GM19468 (cell line): Measurements from ENCODE around the gene USP22.
"Not testable (repeated sequence)": the region's sequence is repeated elsewhere in the genome, so short reads cannot be mapped to it uniquely, and the experiment has no call there.

Source experiments
- ATAC-seq: cut with Tn5 transposase; IDR thresholded peaks from one replicate; pipeline ENCODE4 v1.9.1; 2021; ENCODE audit warnings: mild to moderate bottlenecking, moderate library complexity, moderate number of reproducible peaks; ENCODE audit not compliant: unreplicated experiment; ENCODE audit errors: extremely low read depth

Gene USP22

GRCh38 chr17:21042458-21043295, at the start of gene USP22:
USP22 (minus strand) TSS chr17:21043011; CDS start chr17:21042835, 176 bp downstream.
- ATAC-seq = peak; percentile 33

DNA sequence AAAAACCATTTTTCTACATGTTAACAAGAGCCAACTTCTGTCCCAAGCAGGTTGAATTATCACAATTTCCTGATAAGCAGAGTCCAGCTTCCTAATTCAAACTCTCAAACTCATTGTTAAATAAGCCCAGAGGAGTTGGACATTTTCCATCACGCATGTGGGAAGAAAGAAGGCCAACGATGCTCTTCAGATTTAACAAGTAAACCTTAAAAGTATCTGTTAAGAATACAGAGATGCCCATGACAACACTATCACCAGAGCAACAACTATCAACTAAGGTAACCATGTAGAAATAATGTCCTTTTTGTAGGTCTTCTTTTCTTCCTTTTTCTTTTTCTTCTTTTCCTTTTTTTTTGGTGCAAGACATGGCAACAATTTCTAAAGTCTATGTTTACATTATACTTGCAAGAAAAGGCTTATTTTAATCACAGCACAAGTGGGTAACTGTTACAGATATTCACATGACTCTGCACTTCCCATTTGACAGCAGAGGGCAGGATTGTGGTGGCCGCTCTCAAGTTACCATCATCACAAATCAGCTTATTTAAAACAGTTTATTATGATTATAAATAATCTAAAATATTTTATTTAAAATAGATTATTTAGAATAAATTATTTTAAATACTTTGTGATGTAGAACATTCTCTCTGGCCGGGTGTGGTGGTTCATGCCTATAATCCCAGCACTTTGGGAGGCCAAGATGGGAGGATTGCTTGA, 48.2 kb upstream of the USP22 start:
- no peak for ATAC-seq

- ATAC-seq = no peak
Observed at GRCh38 chr17:21089933-21090901, 47.4 kb upstream of the USP22 start.

- ATAC-seq = no peak
Observed at GRCh38 chr17:21089145-21089544, 46.3 kb upstream of the USP22 start.

- no peak for ATAC-seq
Observed at GRCh38 chr17:21085707-21086106, 42.9 kb upstream of the USP22 start.

GRCh38 chr17:21085280-21085679, 42.5 kb upstream of the USP22 start:
- not testable (repeated sequence) for ATAC-seq

GRCh38 chr17:21082001-21082436, 39.2 kb upstream of the USP22 start:
- ATAC-seq = no peak

- no peak for ATAC-seq
Observed at GRCh38 chr17:21079196-21079595, 36.4 kb upstream of the USP22 start.

GRCh38 chr17:21078016-21078780, 35.4 kb upstream of the USP22 start:
- no peak for ATAC-seq

DNA sequence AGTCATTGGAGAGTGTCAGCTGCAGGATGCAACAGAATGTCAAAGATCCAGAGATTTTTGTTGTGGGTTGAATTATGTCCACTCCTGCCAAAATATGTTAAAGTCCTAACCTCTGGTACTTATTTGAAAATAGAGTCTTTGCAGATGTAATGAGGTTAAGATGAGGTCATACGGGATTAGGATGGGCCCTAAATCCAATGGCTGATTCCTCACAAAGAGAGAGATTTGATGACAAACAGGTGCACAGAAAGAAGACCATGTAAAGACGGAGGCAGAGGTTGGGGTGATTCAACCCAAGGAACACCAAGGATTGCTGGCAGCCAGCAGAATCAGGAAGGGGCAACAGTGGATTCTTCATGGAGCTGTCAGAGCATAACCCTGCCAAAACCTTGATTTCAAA, 34.5 kb upstream of the USP22 start:
- ATAC-seq = no peak

GRCh38 chr17:21076242-21076641, 33.4 kb upstream of the USP22 start:
- ATAC-seq = no peak

DNA sequence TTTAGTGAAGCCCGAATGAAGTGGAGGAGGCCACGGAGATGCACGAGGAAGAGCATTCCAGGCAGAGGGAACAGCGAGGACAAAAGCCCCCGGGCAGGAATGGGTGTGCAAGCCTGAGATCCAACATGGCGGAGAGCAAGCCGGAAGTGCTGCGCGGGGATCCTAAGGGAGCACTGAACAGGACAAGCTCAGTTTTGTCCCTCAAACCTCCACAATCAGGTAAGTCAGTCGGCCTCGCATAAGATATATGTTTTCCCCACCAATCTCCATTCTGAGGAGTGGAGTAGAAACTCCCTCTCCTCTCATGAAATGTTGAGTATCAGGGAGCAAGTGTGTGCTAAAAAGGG, 32.9 kb upstream of the USP22 start:
- ATAC-seq = no peak

GRCh38 chr17:21072745-21073197, 30.0 kb upstream of the USP22 start:
- ATAC-seq = no peak

- no peak for ATAC-seq
Observed at GRCh38 chr17:21066394-21066793, 23.6 kb upstream of the USP22 start.

DNA sequence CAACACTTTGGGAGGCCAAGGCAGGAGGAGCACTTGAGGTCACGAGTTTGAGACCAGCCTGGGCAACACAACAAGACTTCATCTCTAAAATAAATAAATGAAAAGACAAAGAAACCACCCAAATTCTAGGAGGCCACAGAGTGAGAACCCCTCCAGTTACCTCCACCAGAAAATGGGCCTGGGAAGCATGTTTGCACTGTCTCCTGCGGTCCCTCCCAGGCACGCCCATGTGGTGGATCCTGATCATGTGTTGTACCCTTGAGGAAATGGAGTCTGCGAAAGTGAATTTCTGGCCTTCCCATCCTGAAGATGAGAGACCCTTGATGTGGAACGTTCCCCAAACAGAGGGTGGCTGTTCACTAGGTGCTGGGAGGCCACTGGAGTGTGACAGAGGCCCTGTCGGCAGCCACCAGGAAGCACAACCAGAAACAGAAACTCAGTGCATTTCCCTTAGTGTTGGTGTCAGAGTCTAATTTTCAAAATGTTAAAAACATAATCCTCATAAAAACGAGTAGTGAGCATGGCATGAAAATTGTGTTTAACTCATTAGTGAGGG, 19.2 kb upstream of the USP22 start:
- ATAC-seq = no peak

DNA sequence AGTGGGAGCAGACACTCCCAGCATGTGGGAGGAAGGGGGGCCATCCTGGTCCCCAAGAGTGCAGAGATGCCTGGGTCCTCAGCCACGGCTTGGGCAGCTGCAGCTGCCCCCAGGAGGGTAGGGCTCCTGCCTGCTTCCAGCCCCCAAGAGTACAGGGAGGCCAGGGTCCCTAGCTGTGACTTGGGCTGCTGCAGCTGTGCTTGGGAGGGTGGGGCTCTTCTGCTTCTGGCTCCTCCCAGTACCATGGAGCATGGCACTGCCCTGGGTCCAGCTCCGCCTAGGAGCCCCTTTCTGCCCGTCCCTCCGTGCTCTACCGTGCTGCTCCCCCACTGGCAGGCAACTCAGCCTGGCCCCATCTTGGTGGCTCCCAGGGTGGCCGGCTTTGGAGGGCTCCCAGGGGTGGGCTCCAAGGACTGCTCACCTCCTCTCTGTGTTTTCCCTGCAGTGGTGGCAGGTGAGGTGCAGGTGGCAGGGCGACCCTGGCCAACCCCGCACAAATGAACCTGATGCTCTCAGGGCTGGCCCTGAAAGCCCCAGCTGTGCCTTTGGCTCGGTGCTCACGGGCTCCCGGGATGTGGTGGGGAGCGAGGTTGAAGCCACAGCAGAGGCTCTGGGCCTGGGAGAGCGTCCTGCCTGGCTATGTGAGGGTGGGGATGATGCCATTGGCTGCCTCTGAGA, 18.5 kb upstream of the USP22 start:
- no peak for ATAC-seq

DNA sequence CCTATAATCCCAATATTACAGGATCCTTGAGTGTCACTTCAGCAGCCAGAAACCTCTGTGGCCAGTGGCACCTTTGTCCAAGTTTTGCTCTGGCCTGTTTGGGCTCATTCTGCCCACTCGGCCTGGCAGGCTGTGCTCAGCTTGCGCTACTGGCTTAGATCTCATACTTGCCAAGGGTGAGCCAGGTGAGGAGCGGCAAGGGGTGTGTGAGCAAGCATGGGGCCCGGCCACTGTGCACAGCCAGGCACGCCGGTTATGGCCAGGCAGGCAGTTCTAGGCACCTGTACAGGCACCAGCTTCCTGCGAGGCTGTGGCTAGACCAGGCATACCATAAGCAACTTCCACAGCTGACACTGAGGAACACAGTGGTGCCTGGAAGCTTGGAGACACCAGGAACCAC, 16.9 kb upstream of the USP22 start:
- no peak for ATAC-seq

DNA sequence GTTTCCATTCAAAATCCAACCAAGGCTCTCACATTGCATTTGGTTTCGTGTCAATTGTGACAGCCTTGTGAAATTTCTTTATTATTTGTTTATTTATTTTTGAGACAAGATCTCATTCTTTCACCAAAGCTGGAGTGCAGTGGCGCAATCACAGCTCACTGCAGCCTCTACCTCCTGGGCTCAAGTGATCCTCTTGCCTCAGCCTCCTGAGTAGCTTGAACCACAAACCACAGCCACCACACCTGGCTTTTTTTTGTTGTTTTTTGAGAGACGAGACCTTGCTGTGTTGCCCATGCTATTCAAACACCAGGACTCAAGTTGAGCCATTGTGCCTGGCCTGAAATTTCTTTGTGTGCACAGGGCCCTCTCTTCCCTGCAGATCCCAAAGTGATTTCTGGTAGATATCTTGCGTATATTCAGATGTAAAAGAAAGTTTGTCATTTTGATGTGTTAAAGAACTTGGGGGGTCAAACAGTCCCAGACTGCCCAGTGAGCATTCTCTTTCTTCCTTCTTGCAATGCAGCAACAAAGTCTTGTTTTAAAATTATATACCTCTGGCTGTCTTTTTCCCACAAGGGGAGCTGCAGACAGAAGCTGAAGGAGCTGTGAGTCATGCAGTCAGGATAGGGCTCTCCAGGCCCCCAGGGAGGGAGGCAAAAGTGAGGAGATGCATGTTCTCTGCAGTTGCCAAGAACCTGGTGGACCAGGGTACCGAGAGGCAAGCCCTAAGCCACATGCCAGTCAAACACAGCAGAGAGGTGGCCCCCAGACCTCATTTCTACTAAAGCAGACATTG, 15.5 kb upstream of the USP22 start:
- no peak for ATAC-seq
